ENCODE data around the gene F5.

The F5 gene

GRCh38 chr1:169527451-169528214 is 58.6 kb downstream of the F5 start:
- Histone ChIP-seq H3K9me2 (replicated peaks; ENCODE audit: insufficient read depth, low read length) (no peaks in the 10 kb centered on the region), H3K4me3 (ENCODE audit: insufficient read depth, low read length, poor library complexity, severe bottlenecking) (no peak overlapping the region), H3K27me3 (ENCODE audit: low read length) (no peaks in the 10 kb centered on the region), H3K9me3 (ENCODE audit: insufficient read depth, low read length) (no peaks in the 10 kb centered on the region), H3K36me3 (ENCODE audit: low read length) (no peaks in the 10 kb centered on the region), H3K27ac (ENCODE audit: low read depth, low read length) (no peak overlapping the region), H2AFZ (ENCODE audit: low read depth, low read length, severe bottlenecking) (no peak overlapping the region), H4K20me1 (ENCODE audit: low read depth, low read length) (no peaks in the 10 kb centered on the region), H3F3A (ENCODE audit: insufficient read depth) (no peaks in the 10 kb centered on the region), H3K9ac (ENCODE audit: low read length) (no peak overlapping the region), H3K4me2 (ENCODE audit: low read depth, low read length, poor library complexity, severe bottlenecking) (no peak overlapping the region), H3K79me2 (ENCODE audit: insufficient read depth, low read length) (no peaks in the 10 kb centered on the region)
- TF ChIP-seq EZH2phosphoT487 (conservative IDR thresholded peaks at IDR 0.05; ENCODE audit: low read length), result no peak
- TF ChIP-seq CTCF (IDR thresholded peaks at IDR 0.05; ENCODE audit: insufficient read depth, low read length, poor library complexity, severe bottlenecking), result no peak

- no peaks in the 10 kb centered on the region for H3K79me2 ChIP-seq (ENCODE audit: insufficient read depth, low read length)
- no peak for TF ChIP-seq EZH2phosphoT487 (conservative IDR thresholded peaks at IDR 0.05; ENCODE audit: low read length)
- TF ChIP-seq CTCF (IDR thresholded peaks at IDR 0.05; ENCODE audit: insufficient read depth, low read length, poor library complexity, severe bottlenecking), result no peak
- no peak overlapping the region for H3K4me3 ChIP-seq (ENCODE audit: insufficient read depth, low read length, poor library complexity, severe bottlenecking)
- no peak overlapping the region for H2AFZ ChIP-seq (ENCODE audit: low read depth, low read length, severe bottlenecking)
- no peaks in the 10 kb centered on the region for H3K36me3 ChIP-seq (ENCODE audit: low read length)
- no peaks in the 10 kb centered on the region for H3K9me3 ChIP-seq (ENCODE audit: insufficient read depth, low read length)
- no peak overlapping the region for H3K9ac ChIP-seq (ENCODE audit: low read length)
- H3K27me3 ChIP-seq (ENCODE audit: low read length), result no peaks in the 10 kb centered on the region
- no peak overlapping the region for H3K27ac ChIP-seq (ENCODE audit: low read depth, low read length)
- no peaks in the 10 kb centered on the region for H4K20me1 ChIP-seq (ENCODE audit: low read depth, low read length)
- H3F3A ChIP-seq (ENCODE audit: insufficient read depth), result no peaks in the 10 kb centered on the region
- H3K4me2 ChIP-seq (ENCODE audit: low read depth, low read length, poor library complexity, severe bottlenecking), result no peak overlapping the region
- no peaks in the 10 kb centered on the region for H3K9me2 ChIP-seq (replicated peaks; ENCODE audit: insufficient read depth, low read length)
These were observed 59.3 kb downstream of the F5 start for GRCh38 chr1:169527001-169527400.

DNA sequence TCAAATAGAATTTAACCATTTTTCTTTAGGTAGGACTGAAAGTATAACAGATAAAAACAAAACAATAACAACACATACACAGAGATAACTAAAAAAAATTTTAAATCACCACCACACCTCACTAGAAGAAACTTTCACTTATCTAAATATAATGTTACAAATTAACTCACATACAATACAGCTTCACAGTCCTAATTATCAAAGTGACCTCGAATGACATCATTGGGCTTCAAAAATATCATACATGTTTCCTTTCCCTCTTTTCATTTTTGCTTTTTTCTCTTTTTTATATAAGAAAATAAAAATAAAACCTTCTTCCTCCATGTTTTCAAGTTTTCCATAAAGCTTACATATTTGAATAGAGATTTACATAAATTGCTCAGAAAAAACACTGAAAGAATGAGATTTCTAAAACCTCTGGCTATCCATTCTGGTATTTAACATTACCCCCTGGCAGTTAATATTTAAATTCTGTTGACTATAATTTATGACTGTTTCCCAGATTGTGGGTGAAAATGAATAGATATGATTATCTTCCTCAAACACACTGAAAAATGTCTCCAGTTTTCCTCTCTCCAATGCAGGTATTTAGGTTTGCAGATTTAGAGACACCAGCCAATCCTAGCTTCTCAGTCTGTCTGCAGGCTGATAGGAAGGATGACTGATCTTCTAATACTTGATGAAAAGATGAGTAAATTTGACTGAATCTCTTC is 60.0 kb downstream of the F5 start:
- H4K20me1 ChIP-seq (ENCODE audit: low read depth, low read length), result no peaks in the 10 kb centered on the region
- no peaks in the 10 kb centered on the region for H3K9me3 ChIP-seq (ENCODE audit: insufficient read depth, low read length)
- H3K36me3 ChIP-seq (ENCODE audit: low read length), result no peaks in the 10 kb centered on the region
- no peak for TF ChIP-seq CTCF (IDR thresholded peaks at IDR 0.05; ENCODE audit: insufficient read depth, low read length, poor library complexity, severe bottlenecking)
- no peak for TF ChIP-seq EZH2phosphoT487 (conservative IDR thresholded peaks at IDR 0.05; ENCODE audit: low read length)
- H3K4me2 ChIP-seq (ENCODE audit: low read depth, low read length, poor library complexity, severe bottlenecking), result no peak overlapping the region
- no peak overlapping the region for H3K9ac ChIP-seq (ENCODE audit: low read length)
- no peak overlapping the region for H3K4me3 ChIP-seq (ENCODE audit: insufficient read depth, low read length, poor library complexity, severe bottlenecking)
- no peak overlapping the region for H3K27ac ChIP-seq (ENCODE audit: low read depth, low read length)
- H3K27me3 ChIP-seq (ENCODE audit: low read length), result no peaks in the 10 kb centered on the region
- H3F3A ChIP-seq (ENCODE audit: insufficient read depth), result no peaks in the 10 kb centered on the region
- H3K9me2 ChIP-seq (replicated peaks; ENCODE audit: insufficient read depth, low read length), result no peaks in the 10 kb centered on the region
- H3K79me2 ChIP-seq (ENCODE audit: insufficient read depth, low read length), result no peaks in the 10 kb centered on the region
- no peak overlapping the region for H2AFZ ChIP-seq (ENCODE audit: low read depth, low read length, severe bottlenecking)
